Measurements from ENCODE around the gene TTC3. TPM values are rescaled to one million over a fixed set of nuclear protein-coding genes. Genes with fewer than 3 reads are reported as not detected.

Gene TTC3
- total RNA-seq, 3 donors from 2014 or later, result 67.2 to 126 (median 98.1) TPM

- no peak overlapping the region for H3K4me3 ChIP-seq
- DNase-seq, result no peak
- no peaks in the 10 kb centered on the region for H3K9me3 ChIP-seq
- peak; percentile 31 for ATAC-seq
- H3K36me3 ChIP-seq (ENCODE audit: low read depth), result no peaks in the 10 kb centered on the region
- intact Hi-C loops (cut with DNase I, micrococcal nuclease), result no loop called here
- no peaks in the 10 kb centered on the region for H3K4me1 ChIP-seq (ENCODE audit: low read depth)
- TF ChIP-seq, protein P1, sequence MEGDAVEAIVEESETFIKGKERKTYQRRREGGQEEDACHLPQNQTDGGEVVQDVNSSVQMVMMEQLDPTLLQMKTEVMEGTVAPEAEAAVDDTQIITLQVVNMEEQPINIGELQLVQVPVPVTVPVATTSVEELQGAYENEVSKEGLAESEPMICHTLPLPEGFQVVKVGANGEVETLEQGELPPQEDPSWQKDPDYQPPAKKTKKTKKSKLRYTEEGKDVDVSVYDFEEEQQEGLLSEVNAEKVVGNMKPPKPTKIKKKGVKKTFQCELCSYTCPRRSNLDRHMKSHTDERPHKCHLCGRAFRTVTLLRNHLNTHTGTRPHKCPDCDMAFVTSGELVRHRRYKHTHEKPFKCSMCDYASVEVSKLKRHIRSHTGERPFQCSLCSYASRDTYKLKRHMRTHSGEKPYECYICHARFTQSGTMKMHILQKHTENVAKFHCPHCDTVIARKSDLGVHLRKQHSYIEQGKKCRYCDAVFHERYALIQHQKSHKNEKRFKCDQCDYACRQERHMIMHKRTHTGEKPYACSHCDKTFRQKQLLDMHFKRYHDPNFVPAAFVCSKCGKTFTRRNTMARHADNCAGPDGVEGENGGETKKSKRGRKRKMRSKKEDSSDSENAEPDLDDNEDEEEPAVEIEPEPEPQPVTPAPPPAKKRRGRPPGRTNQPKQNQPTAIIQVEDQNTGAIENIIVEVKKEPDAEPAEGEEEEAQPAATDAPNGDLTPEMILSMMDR (IDR thresholded peaks at IDR 0.05), result no peak
These were observed 93.7 kb downstream of the TTC3 start for GRCh38 chr21:37166733-37167132.

- H3K4me3 ChIP-seq, result no peak overlapping the region
- intact Hi-C loops (cut with DNase I, micrococcal nuclease), result no loop called here
- no peak for DNase-seq
- ATAC-seq, result no peak
- TF ChIP-seq, protein P1 (IDR thresholded peaks at IDR 0.05), result no peak
- H3K4me1 ChIP-seq (ENCODE audit: low read depth), result no peaks in the 10 kb centered on the region
- H3K36me3 ChIP-seq (ENCODE audit: low read depth), result no peaks in the 10 kb centered on the region
- no peaks in the 10 kb centered on the region for H3K9me3 ChIP-seq
These were observed 95.6 kb downstream of the TTC3 start for GRCh38 chr21:37168666-37169065.

DNA sequence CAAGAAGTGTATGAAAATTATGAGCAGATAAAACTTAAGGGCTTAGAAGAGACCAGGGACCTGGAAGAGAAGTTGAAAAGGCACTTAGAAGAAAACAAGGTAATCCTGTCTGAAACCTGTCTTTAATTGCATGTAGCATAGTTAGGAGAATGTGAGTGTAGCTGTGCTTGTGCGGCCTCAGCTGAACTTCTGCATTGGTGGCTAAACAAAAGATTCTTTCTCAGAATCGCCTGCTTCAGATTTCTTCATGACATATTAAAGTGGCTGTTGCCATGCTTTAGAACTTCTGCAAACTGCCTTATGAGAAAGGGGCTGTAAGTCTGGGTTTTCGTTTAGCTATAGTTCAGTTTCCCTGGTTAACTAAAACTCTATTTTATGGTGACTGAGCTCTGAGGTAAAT lies 99.6 kb downstream of the TTC3 start:
- Histone ChIP-seq H3K4me3 (no peak overlapping the region), H3K36me3 (ENCODE audit: low read depth) (no peaks in the 10 kb centered on the region), H3K9me3 (no peaks in the 10 kb centered on the region), H3K4me1 (ENCODE audit: low read depth) (no peaks in the 10 kb centered on the region)
- intact Hi-C loops (cut with DNase I, micrococcal nuclease), result no loop called here
- TF ChIP-seq, protein P1 (IDR thresholded peaks at IDR 0.05), result no peak
- DNase-seq (no peak), ATAC-seq (no peak)

- Histone ChIP-seq H3K4me1 (ENCODE audit: low read depth) (no peaks in the 10 kb centered on the region), H3K36me3 (ENCODE audit: low read depth) (no peaks in the 10 kb centered on the region), H3K4me3 (no peak overlapping the region), H3K9me3 (no peaks in the 10 kb centered on the region)
- intact Hi-C loops (cut with DNase I, micrococcal nuclease), result no loop called here
- DNase-seq, result no peak
- TF ChIP-seq, protein P1 (IDR thresholded peaks at IDR 0.05), result no peak
- ATAC-seq, result peak; percentile 54
These were observed 103.7 kb downstream of the TTC3 start for GRCh38 chr21:37176716-37177115.

GRCh38 chr21:37181059-37181458 lies 108.0 kb downstream of the TTC3 start:
- DNase-seq (no peak), ATAC-seq (no peak)
- intact Hi-C loops (cut with DNase I, micrococcal nuclease), result no loop called here
- Histone ChIP-seq H3K4me1 (ENCODE audit: low read depth) (no peaks in the 10 kb centered on the region), H3K4me3 (no peak overlapping the region), H3K9me3 (no peaks in the 10 kb centered on the region), H3K36me3 (ENCODE audit: low read depth) (no peaks in the 10 kb centered on the region)
- TF ChIP-seq, protein P1 (IDR thresholded peaks at IDR 0.05), result no peak

DNA sequence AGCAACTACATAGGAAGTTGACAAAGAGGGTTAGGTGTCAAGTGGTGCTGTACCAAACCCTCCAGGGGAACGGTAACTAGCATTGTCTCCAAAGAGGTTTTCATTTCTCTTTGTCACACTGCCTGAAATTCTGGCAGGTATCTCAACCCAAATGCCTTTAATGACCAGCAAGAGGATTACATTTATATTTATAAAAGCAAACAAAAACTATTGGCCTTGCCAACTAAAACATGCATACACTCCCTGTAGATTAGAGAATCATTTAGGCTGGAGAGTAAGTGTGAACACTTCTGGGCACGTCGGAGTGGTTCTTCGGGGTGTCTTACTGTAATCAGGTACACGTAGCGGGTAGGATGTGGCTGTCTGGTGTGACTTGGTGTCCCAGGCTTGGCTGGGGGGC lies 109.2 kb downstream of the TTC3 start:
- Histone ChIP-seq H3K4me1 (ENCODE audit: low read depth) (no peaks in the 10 kb centered on the region), H3K36me3 (ENCODE audit: low read depth) (no peaks in the 10 kb centered on the region), H3K9me3 (no peaks in the 10 kb centered on the region), H3K4me3 (no peak overlapping the region)
- TF ChIP-seq, protein P1 (IDR thresholded peaks at IDR 0.05), result no peak
- no peak for DNase-seq
- intact Hi-C loops (cut with DNase I, micrococcal nuclease), result no loop called here
- no peak for ATAC-seq

All from mucosa of descending colon (tissue), 3 donors.